Embryonic facial prominence (tissue), 1 donor: ENCODE data around the gene RGL1.

ENCODE experiments used
- DNase-seq: peaks from one replicate; pipeline ENCODE4 v3.0.0-alpha.2; 2016; ENCODE audit errors: extremely low spot score

RGL1 gene

DNA sequence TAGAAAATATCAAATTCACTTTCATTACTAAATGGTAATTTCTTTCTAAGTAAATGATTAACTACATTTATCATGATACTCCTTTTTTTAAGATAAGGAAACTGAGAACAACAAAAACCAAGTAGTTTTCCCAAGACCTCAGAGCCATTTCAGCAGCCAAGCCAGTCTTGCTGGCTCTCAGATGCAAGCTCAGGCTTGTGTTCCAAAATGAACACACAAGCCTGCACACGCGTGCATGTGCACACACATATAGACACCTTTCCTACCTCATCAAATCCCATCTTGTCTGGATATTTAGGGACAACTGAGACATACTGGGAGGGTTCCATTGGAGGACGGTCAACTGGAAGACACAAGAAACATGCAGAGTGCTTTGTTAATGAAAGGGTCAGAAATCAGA, 149.6 kb downstream of the RGL1 start:
- no peak for DNase-seq

DNA sequence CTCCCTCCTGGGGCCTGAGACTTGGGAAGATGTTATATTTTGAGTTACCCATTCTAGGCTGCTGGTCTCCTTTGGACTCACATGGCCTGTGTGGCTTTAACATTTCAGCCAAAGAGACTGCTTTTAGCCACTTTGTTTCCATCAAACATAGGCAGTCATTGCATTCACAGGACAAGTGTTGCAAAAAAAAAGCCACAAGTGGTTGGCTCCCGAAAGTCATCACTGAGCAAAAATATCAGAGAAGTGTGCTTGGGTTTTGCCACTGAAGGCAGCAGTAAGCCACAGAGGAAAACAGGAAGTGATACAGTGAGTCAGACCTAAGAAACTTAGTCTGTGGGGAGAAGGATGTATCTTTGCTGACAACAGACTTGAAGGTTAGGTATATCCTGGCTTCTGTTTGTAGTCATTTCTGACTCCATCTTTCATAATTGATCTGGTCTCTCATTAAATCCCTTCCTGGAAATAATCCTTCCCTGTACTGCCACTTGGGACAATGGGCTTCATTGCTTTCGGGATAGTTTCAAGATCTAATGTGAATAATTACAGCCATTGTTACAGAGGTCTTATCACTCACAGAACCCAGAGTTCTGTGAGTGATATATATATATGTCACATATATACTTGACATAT, 151.8 kb downstream of the RGL1 start:
- no peak for DNase-seq

DNA sequence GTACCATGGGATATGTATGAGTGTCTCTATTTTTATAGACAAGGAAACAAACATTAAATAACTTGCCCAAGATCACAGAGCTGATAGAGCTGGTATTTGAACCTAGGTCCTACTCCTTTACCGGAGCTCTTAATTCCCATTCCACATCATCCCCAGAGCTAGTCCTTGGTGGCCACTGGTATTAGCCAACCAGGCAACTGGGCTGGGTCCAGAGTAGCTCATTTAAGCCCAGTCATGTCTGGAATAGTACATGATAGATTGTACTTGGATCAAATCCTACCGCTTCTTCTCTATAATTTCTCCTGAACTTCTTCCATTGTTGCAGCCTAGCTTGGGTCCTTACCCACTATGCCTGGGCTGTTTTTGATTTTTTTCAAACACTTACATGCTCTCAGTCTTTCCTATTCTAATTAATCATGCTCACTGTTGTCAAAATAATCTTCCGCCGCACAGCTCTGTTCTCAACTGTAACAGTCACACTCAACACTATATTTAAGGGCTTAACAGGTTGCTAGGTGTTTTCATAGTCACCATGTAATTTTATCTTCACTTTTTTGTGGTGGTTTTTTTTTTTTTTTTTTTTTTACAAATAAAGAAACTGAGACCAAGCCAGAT, 152.4 kb downstream of the RGL1 start:
- DNase-seq = no peak

DNA sequence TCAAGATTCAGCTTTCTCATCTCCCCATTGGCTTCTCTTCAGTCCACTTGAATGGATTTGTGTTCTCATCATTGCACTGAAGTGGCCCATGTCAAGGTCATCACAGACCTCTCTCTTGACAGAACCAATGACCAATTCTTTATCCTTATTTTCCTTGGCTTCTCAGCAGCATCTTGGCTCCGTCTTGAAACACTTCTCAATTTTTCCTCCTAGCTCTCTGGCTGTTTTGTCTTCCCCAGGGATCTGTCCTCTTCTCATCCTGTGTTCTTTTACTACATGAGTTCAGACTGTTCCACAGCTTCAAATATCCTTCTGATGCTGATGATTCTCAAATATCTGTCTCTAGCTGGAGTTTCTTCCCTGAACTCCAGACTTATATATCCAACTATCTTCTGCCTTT, 154.0 kb downstream of the RGL1 start:
- DNase-seq = no peak

DNA sequence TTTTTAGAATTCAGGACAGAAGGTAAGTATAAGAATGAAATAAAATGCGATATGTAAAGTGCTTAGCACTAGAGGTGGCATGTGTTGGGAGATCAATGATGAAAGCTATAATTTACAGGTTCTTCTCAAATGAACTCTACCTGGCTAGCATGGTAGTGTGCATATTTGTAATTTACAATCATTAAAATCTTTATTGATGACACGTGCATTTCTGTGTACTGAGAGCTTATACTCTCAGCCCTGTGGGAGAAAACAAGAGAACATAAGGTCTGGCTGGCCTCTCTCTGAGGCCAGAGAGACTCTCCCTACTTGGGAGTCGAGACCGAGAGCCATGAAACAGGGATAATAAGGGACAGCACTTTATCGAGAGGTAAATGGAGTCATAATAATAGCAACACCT, 156.2 kb downstream of the RGL1 start:
- DNase-seq = no peak

DNA sequence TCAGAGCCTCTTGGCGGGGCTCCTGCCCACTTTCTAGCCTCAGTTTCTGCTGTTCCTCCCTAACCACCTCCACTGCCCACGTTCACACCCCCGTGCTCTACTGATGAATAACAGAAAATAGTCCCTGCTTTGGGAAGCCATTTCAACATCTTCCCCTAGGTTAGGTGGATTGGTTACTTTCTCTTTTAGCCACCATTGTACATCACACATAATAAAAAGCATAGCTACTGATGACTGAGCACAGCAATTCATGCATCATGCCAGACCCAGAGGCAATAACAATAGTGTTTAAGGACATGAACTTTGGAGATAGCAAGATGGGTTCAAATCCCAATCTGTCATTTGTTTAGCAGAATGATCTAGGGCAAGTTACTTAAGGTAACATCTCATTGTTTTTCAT, 158.0 kb downstream of the RGL1 start:
- no peak for DNase-seq

DNA sequence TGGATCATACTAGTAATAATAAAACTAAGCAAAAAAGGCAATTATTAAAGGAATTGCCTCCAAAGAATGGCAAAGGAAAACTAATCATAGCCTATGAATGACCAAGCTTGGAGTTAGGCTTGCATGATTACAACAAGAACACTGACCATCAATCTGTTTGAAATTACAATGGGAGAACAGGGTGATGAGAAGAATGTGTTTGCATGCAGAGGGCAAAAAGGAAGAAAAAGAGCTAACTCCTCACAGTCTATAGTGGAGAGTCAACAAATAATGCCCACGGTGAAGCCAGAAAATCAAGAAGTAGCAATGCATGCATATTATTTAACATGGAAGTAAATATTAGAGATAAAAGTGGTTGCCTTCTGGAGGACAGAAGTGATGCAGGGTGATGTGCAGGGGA, 160.8 kb downstream of the RGL1 start:
- no peak for DNase-seq

DNA sequence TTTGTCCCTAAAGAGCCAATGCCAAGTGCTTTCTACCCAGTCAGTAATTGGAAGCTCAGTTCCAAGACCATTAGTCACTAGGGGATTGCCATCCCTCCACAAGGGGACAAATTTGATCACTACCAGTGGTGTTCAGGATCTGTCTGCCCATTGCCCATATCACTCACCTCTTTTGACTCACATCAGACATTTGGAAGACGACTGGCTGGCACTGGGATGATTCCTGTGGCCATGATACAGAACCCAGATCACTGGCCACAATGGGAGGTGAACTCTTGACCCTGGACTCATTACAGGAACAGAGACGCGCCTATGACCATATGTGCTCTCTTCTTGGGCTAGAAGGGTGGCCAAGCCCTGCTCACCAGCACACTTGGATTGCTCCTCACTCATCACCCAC, 161.6 kb downstream of the RGL1 start:
- no peak for DNase-seq

DNA sequence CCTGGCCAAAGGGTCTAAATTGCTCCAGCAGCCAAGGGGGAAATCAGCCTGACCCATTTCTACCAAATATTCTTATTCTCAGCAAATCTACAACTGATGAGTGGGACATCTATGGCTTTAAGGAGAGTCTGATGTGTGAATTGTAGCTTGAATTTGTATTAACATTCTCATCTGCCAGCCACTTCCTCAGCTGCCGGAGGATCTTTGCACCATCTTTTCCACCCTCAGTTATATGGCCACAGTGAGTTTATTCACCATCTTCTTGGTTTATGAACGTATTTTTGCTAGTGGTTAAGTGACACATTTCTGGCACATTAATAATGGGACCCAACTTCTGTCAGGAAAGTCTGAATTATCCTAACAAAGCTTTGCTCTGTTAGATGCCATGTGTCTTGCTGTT, 163.0 kb downstream of the RGL1 start:
- DNase-seq = no peak

DNA sequence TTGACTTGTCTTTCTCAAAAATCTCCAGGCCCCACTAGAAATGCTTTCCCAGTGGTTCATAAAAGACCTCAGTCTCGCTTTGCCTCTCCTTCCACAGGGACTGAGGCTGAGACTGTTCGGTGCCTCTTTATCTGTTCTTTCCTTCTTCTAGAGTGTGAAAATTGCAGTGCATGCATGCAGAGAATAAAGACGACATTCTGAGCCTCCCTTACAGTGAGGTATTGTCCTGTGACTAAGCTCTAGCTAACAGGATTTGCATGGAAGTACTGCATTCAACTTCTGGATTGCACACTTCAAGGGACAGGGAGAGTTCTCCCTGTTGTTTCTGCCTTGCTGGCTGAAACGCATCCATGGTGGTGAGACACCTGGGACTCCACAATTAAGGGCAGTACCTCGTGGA, 163.5 kb downstream of the RGL1 start:
- no peak for DNase-seq

DNA sequence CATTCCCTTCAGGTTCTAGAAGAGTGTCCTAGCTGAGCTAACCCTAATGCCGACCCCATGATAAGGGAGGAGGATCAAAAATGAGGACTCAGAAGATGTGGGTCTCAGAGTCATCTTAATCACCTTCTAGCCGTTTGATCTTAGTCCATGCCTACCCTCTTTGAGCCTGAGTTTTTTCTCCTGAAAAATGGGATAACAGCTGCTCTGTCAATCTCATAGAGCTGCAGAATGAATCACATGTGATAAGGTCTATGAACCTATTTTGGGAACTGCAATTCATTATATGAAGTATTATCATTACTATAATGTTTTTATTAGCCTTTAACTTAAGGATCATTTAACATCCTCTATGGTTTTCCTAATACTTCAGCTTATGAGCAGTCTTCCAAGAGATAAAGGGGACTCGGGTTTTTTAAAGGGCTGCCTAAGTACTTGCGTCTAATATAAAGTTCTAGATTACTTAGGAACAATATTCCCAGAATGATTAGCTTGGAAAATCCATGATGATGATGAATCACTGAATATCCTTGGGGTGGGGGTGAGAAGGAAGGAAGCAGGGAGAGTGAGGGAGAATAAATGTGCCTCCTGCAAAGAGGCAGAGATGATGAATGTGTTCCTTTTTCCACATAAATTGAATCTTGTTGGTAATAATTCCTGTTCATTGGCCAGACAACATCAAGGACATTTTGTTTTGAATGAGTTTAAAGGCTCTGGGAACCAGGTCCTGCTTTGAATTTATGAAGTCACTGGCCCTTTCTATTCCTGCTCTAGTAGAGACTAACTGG, 165.8 kb downstream of the RGL1 start:
- DNase-seq = no peak

DNA sequence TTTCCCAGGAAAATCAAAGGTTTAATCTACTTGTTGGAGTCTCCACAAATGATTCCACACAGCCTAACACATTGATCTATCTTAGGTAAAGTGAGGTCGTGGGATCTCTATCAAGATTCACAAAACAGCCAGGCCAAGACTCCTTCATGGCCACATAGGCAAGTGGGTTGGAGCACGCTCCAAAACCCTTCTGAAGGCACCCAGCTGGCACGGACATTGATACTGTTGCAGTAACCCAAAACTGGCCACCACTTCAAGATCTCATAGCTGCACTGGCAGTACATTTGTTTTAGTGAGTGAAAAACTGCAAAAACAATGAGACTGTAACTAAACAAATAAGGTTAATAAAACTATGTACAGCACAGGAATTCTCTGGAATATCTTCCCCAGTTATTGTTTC, 170.7 kb downstream of the RGL1 start:
- DNase-seq = no peak

DNA sequence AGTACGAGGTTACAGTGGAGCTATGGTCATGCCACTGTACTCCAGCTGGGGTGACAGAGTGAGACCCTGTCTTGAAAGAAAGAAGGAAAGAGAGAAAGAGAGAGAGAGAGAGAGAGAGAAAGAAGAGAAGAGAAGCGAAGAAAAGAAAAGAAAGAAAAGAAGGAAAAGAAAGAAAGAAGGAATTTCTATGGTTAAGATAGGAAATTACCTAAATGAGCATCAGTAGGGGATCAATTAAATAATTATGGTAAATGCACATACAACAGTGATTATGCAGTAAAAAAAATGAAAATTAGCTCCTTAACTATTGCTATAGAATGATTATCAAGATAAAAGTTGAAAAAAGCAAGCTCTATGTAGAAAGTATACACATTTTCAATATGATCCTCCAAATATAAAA, 172.8 kb downstream of the RGL1 start:
- no peak for DNase-seq
